ENCODE results near the gene SSBP3. TPM values are rescaled to one million over a fixed set of nuclear protein-coding genes. Genes with fewer than 3 reads are reported as not detected.

The SSBP3 gene
- total RNA-seq, 1 experiment from 2014 or later: 115 TPM

GRCh38 chr1:54428837-54429518 lies 22.8 kb upstream of the SSBP3 start:
- ChIA-PET POLR2A (no interaction called here), CTCF (interaction anchor here (1.2 kb wide), 1 partner anchor 60 kb away, joined by 6 read pairs; no protein-coding TSS in a partner anchor)
- no peaks in the 10 kb centered on the region for H3K36me3 Mint-ChIP-seq
- ATAC-seq (no peak), DNase-seq (ENCODE audit: low spot score) (no peak)
- TF ChIP-seq NFYB (CRISPR knock-in tag; conservative IDR thresholded peaks at IDR 0.05; ENCODE audit: low read depth) (no peak), MYBL2 (CRISPR knock-in tag; IDR thresholded peaks at IDR 0.05) (no peak), SMAD3 (CRISPR knock-in tag; IDR thresholded peaks at IDR 0.05; ENCODE audit: borderline replicate concordance) (no peak), NR1H2 (CRISPR knock-in tag; IDR thresholded peaks at IDR 0.05) (no peak), E2F5 (CRISPR knock-in tag; IDR thresholded peaks at IDR 0.05) (no peak)
- TF ChIP-seq, protein P1, sequence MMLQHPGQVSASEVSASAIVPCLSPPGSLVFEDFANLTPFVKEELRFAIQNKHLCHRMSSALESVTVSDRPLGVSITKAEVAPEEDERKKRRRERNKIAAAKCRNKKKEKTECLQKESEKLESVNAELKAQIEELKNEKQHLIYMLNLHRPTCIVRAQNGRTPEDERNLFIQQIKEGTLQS (CRISPR knock-in tag; conservative IDR thresholded peaks at IDR 0.05): no peak
- TF ChIP-seq, protein P2, sequence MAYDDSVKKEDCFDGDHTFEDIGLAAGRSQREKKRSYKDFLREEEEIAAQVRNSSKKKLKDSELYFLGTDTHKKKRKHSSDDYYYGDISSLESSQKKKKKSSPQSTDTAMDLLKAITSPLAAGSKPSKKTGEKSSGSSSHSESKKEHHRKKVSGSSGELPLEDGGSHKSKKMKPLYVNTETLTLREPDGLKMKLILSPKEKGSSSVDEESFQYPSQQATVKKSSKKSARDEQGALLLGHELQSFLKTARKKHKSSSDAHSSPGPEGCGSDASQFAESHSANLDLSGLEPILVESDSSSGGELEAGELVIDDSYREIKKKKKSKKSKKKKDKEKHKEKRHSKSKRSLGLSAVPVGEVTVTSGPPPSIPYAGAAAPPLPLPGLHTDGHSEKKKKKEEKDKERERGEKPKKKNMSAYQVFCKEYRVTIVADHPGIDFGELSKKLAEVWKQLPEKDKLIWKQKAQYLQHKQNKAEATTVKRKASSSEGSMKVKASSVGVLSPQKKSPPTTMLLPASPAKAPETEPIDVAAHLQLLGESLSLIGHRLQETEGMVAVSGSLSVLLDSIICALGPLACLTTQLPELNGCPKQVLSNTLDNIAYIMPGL (CRISPR knock-in tag; IDR thresholded peaks at IDR 0.05): no peak
- peaks cover 3% of the 10 kb centered on the region; the same call in 1 of the 2 replicates for H3K27me3 Mint-ChIP-seq (ENCODE audit: low read depth)
- H3K4me1 Mint-ChIP-seq: no peaks in the 10 kb centered on the region
- H3K9me3 Mint-ChIP-seq: peaks cover 6% of the 10 kb centered on the region
- no peak overlapping the region for H3K4me3 Mint-ChIP-seq
- no peak overlapping the region; the same call in 1 of the 2 replicates for H3K27ac Mint-ChIP-seq

DNA sequence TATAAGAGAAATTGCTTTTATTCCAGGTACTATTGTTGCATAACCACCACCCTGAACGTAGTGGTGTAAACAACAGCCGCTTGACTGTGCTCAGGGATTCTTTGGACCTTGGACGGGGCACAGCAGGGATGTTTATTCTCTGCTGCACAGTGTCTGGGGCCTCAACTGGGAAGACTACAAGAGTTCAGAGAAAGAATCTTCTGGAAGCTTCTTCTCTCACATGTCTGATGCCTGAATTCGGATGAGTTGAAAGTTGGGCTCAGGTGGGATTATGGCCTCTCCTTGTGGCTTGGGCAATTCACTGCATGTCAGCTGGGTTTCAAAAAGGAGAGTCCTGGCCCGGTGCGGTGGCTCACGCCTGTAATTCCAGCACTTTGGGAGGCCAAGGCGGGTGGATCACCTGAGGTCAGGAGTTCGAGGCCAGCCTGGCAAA lies 19.0 kb upstream of the SSBP3 start:
- TF ChIP-seq KAT7 (CRISPR knock-in tag; IDR thresholded peaks at IDR 0.05; ENCODE audit: borderline replicate concordance) (no peak), ATF6 (CRISPR knock-in tag; IDR thresholded peaks at IDR 0.05) (no peak)
- DNase-seq (ENCODE audit: low spot score): no peak
- H3K27me3 Mint-ChIP-seq (ENCODE audit: low read depth): no peaks in the 10 kb centered on the region
- CTCF ChIA-PET: interaction anchor here (1.5 kb wide), 1 partner anchor 64 kb away, joined by 7 read pairs; no protein-coding TSS in a partner anchor
- H3K4me3 Mint-ChIP-seq: no peak overlapping the region
- POLR2A ChIA-PET: no interaction called here
- peaks cover 6% of the 10 kb centered on the region for H3K9me3 Mint-ChIP-seq
- ATAC-seq: no peak
- no peaks in the 10 kb centered on the region for H3K36me3 Mint-ChIP-seq
- H3K27ac Mint-ChIP-seq: no peak overlapping the region
- H3K4me1 Mint-ChIP-seq: no peaks in the 10 kb centered on the region

GRCh38 chr1:54424398-54424797 lies 18.2 kb upstream of the SSBP3 start:
- DNase-seq (ENCODE audit: low spot score) (no peak), ATAC-seq (no peak)
- Mint-ChIP-seq H3K4me1 (no peaks in the 10 kb centered on the region), H3K27ac (no peak overlapping the region), H3K9me3 (peaks cover 6% of the 10 kb centered on the region), H3K4me3 (no peak overlapping the region), H3K36me3 (no peaks in the 10 kb centered on the region), H3K27me3 (ENCODE audit: low read depth) (no peaks in the 10 kb centered on the region)
- no peak for TF ChIP-seq JAZF1 (CRISPR knock-in tag; IDR thresholded peaks at IDR 0.05)
- no peak for TF ChIP-seq ZNF121 (CRISPR knock-in tag; IDR thresholded peaks at IDR 0.05)
- no peak for TF ChIP-seq TEAD1 (CRISPR knock-in tag; IDR thresholded peaks at IDR 0.05)
- TF ChIP-seq, protein P3, sequence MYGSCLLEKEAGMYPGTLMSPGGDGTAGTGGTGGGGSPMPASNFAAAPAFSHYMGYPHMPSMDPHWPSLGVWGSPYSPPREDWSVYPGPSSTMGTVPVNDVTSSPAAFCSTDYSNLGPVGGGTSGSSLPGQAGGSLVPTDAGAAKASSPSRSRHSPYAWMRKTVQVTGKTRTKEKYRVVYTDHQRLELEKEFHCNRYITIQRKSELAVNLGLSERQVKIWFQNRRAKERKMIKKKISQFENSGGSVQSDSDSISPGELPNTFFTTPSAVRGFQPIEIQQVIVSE (CRISPR knock-in tag; IDR thresholded peaks at IDR 0.05; ENCODE audit: borderline replicate concordance): no peak
- TF ChIP-seq ZNF232 (CRISPR knock-in tag; IDR thresholded peaks at IDR 0.05): no peak
- TF ChIP-seq, protein P2 (CRISPR knock-in tag; IDR thresholded peaks at IDR 0.05): no peak
- TF ChIP-seq ZNF512 (CRISPR knock-in tag; IDR thresholded peaks at IDR 0.05; ENCODE audit: borderline replicate concordance): no peak
- no peak for TF ChIP-seq HMGA2 (CRISPR knock-in tag; IDR thresholded peaks at IDR 0.05)
- no peak for TF ChIP-seq FOXK1 (CRISPR knock-in tag; IDR thresholded peaks at IDR 0.05)
- no peak for TF ChIP-seq NFYB (CRISPR knock-in tag; conservative IDR thresholded peaks at IDR 0.05; ENCODE audit: low read depth)
- POLR2A ChIA-PET: no interaction called here
- CTCF ChIA-PET: interaction anchor here (1.0 to 1.5 kb wide), 2 partner anchors 17 to 65 kb away, joined by 3 to 7 read pairs; no protein-coding TSS in a partner anchor

Measured in WTC11 (cell line).